ENCODE data around the gene MSI2.
"Not testable (repeated sequence)": the region's sequence is repeated elsewhere in the genome, so short reads cannot be mapped to it uniquely, and the experiment has no call there.

MSI2 gene

GRCh38 chr17:57621791-57622190, 365.5 kb downstream of the MSI2 start:
- not testable (repeated sequence) for DNase-seq (ENCODE audit: low read depth)

- DNase-seq (ENCODE audit: low read depth): no peak
Measured at GRCh38 chr17:57622306-57622682, 366.0 kb downstream of the MSI2 start.

- no peak for DNase-seq (ENCODE audit: low read depth)
Measured at GRCh38 chr17:57622683-57623433, 366.5 kb downstream of the MSI2 start.

- DNase-seq (ENCODE audit: low read depth): no peak
Measured at GRCh38 chr17:57623620-57624019, 367.3 kb downstream of the MSI2 start.

- no peak for DNase-seq (ENCODE audit: low read depth)
Measured at GRCh38 chr17:57624386-57624785, 368.1 kb downstream of the MSI2 start.

GRCh38 chr17:57625511-57625910, 369.2 kb downstream of the MSI2 start:
- no peak for DNase-seq (ENCODE audit: low read depth)

GRCh38 chr17:57625957-57626356, 369.6 kb downstream of the MSI2 start:
- DNase-seq (ENCODE audit: low read depth): no peak

- no peak for DNase-seq (ENCODE audit: low read depth)
Measured at GRCh38 chr17:57626520-57627210, 370.3 kb downstream of the MSI2 start.

GRCh38 chr17:57627591-57627990, 371.3 kb downstream of the MSI2 start:
- no peak for DNase-seq (ENCODE audit: low read depth)

- DNase-seq (ENCODE audit: low read depth): no peak
Measured at GRCh38 chr17:57628421-57628820, 372.1 kb downstream of the MSI2 start.

GRCh38 chr17:57629470-57629869, 373.1 kb downstream of the MSI2 start:
- DNase-seq (ENCODE audit: low read depth): no peak

- DNase-seq (ENCODE audit: low read depth): no peak
Measured at GRCh38 chr17:57629886-57630285, 373.6 kb downstream of the MSI2 start.

- no peak for DNase-seq (ENCODE audit: low read depth)
Measured at GRCh38 chr17:57630736-57631135, 374.4 kb downstream of the MSI2 start.

GRCh38 chr17:57631871-57632270, 375.5 kb downstream of the MSI2 start:
- DNase-seq (ENCODE audit: low read depth): no peak

- DNase-seq (ENCODE audit: low read depth): no peak
Measured at GRCh38 chr17:57632294-57632693, 376.0 kb downstream of the MSI2 start.

- no peak for DNase-seq (ENCODE audit: low read depth)
Measured at GRCh38 chr17:57633236-57633635, 376.9 kb downstream of the MSI2 start.

- DNase-seq (ENCODE audit: low read depth): no peak
Measured at GRCh38 chr17:57634713-57635465, 378.6 kb downstream of the MSI2 start.

GRCh38 chr17:57636274-57636673, 380.0 kb downstream of the MSI2 start:
- no peak for DNase-seq (ENCODE audit: low read depth)

GRCh38 chr17:57636985-57637665, 380.8 kb downstream of the MSI2 start:
- DNase-seq (ENCODE audit: low read depth): no peak

- no peak for DNase-seq (ENCODE audit: low read depth)
Measured at GRCh38 chr17:57637666-57638010, 381.3 kb downstream of the MSI2 start.

- DNase-seq (ENCODE audit: low read depth): no peak
Measured at GRCh38 chr17:57638284-57638683, 382.0 kb downstream of the MSI2 start.

GRCh38 chr17:57639381-57639780, 383.1 kb downstream of the MSI2 start:
- DNase-seq (ENCODE audit: low read depth): no peak

- DNase-seq (ENCODE audit: low read depth): no peak
Measured at GRCh38 chr17:57640079-57640478, 383.8 kb downstream of the MSI2 start.

All from stimulated activated CD4-positive, alpha-beta T cell treated with anti-CD3 and anti-CD28 coated beads, Interleukin-2, amount 100 ng/mL, for 4 hours (primary cell).